Tibial nerve (tissue), 4 donors: Measurements from ENCODE around the gene BTLA. TPM values are rescaled to one million over a fixed set of nuclear protein-coding genes. Genes with fewer than 3 reads are reported as not detected.

Experiments used
- DNase-seq, 2 donors: peaks; one replicate each; pipeline ENCODE4 v3.0.0-alpha.2; 2019; ENCODE audit warnings: low spot score in 2 of 2
- H3K27ac ChIP-seq, 4 donors: fragments of 200-600 bp; sonication (generic) in 3 of 4; one replicate each; pipeline ENCODE4 v1.5.1; 2017 to 2019; ENCODE audit warnings: mild to moderate bottlenecking in 1 of 4
- H3K27me3 ChIP-seq, 2 donors: fragments of 200-600 bp; sonication (generic) in 1 of 2; one replicate each; pipeline versions ENCODE4 v1.5.1 to v1.6.0; 2017 to 2019
- H3K36me3 ChIP-seq, 3 donors: fragments of 200-600 bp; sonication (generic); one replicate each; pipeline ENCODE4 v1.5.1; 2018 to 2019
- H3K4me1 ChIP-seq, 4 donors: fragments of 200-600 bp; sonication (generic) in 3 of 4; one replicate each; pipeline ENCODE4 v1.5.1; 2017 to 2019
- H3K4me3 ChIP-seq, 4 donors: fragments of 200-600 bp; sonication (generic) in 3 of 4; one replicate each; pipeline ENCODE4 v1.5.1; 2017 to 2019; ENCODE audit warnings: mild to moderate bottlenecking in 1 of 4, moderate library complexity in 1 of 4
- H3K9me3 ChIP-seq, 4 donors: fragments of 200-600 bp; sonication (generic) in 3 of 4; one replicate each; pipeline ENCODE4 v1.5.1; 2017 to 2019
- EP300 ChIP-seq, 2 donors: sonication (generic); formaldehyde crosslinking; IDR thresholded peaks; one replicate each; pipeline ENCODE4 v1.6.1; 2017; ENCODE audit warnings: antibody characterized with exemption in 2 of 2, mild to moderate bottlenecking in 1 of 2
- POLR2A ChIP-seq, 2 donors: fragments of 450-650 bp; IDR thresholded peaks; one replicate each; pipeline ENCODE4 v1.6.1; 2017; ENCODE audit warnings: antibody characterized with exemption in 2 of 2, mild to moderate bottlenecking in 2 of 2, moderate library complexity in 2 of 2
- WGBS, 2 donors: methylation state at CpG; one replicate each; pipeline ENCODE4 v1.1.5; 2018; 5-methylcytosine and 5-hydroxymethylcytosine counted together
- total RNA-seq, 4 donors: library from RNA; depleted of rRNA; stranded (reverse); fragments of >200 nt; gene quantifications; one replicate each; pipeline ENCODE4 v1.1.0, GENCODE V29; 2016
- TF ChIP-seq, protein P1 (sequence below), 5 experiments: fragments of 200-600 bp in 3 of 5; fragments of 450-650 bp in 2 of 5; sonication (generic) in 3 of 5; IDR thresholded peaks; one replicate each; pipeline ENCODE4 v1.5.1; 2016 to 2019; ENCODE audit warnings: antibody characterized with exemption in 5 of 5, mild to moderate bottlenecking in 3 of 5, moderate library complexity in 2 of 5

BTLA gene
- total RNA-seq, 4 donors from 2014 or later: 0.98 to 5.4 TPM; not detected in 2

DNA sequence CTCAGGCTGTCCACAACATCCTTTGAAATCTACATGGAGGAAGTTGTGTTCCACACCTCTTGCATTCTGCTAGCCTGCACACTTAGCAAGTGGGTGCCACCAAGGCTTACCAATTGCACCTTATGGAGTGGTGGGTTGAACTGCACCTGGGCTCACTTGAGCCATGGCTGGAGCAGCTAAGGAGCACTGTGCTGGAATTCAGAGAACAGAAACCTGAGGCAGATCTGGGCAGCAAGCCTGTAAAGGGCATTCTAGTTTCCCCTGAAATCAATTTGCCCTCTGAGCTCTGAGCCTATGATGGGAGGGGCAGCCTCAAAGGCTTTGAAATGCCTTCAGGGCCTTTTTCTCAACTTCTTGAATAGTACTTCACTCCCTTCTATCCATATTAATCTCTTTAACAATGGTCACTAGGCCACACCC, 18.0 kb downstream of the BTLA start:
- DNase-seq: no peak
- peaks cover 0 to 5% (median 0%) of the 10 kb centered on the region in 4 donors for H3K4me1 ChIP-seq
- H3K27ac ChIP-seq: no peak overlapping the region
- H3K36me3 ChIP-seq: no peaks in the 10 kb centered on the region
- H3K27me3 ChIP-seq: no peaks in the 10 kb centered on the region
- no peak overlapping the region for H3K4me3 ChIP-seq
- H3K9me3 ChIP-seq: no peaks in the 10 kb centered on the region
- TF ChIP-seq, protein P1, sequence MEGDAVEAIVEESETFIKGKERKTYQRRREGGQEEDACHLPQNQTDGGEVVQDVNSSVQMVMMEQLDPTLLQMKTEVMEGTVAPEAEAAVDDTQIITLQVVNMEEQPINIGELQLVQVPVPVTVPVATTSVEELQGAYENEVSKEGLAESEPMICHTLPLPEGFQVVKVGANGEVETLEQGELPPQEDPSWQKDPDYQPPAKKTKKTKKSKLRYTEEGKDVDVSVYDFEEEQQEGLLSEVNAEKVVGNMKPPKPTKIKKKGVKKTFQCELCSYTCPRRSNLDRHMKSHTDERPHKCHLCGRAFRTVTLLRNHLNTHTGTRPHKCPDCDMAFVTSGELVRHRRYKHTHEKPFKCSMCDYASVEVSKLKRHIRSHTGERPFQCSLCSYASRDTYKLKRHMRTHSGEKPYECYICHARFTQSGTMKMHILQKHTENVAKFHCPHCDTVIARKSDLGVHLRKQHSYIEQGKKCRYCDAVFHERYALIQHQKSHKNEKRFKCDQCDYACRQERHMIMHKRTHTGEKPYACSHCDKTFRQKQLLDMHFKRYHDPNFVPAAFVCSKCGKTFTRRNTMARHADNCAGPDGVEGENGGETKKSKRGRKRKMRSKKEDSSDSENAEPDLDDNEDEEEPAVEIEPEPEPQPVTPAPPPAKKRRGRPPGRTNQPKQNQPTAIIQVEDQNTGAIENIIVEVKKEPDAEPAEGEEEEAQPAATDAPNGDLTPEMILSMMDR (IDR thresholded peaks at IDR 0.05): no peak
- TF ChIP-seq POLR2A (IDR thresholded peaks at IDR 0.05): no peak
- no peak for TF ChIP-seq EP300 (IDR thresholded peaks at IDR 0.05)

DNA sequence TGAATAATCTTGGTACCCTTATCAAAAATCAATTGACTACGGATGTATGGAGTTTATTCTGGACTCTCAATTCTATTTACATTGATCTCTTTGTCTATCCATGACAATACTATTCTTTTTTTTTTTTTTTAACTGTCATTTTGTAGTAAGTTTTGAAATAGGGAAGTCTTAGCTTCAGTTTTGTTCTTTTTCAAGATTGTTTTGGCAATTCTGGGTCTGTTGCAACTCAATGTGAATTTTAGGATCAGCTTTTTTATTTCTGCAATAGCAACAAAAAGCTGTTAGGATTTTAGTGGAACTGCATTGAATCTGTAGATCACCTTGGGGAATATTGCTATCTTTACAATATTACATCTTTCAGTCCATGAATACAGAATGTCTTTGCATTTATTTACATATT, 21.4 kb downstream of the BTLA start:
- TF ChIP-seq POLR2A (IDR thresholded peaks at IDR 0.05) (no peak), EP300 (IDR thresholded peaks at IDR 0.05) (no peak)
- TF ChIP-seq, protein P1 (IDR thresholded peaks at IDR 0.05): no peak
- no peaks in the 10 kb centered on the region for H3K9me3 ChIP-seq
- H3K27me3 ChIP-seq: no peaks in the 10 kb centered on the region
- H3K36me3 ChIP-seq: no peaks in the 10 kb centered on the region
- no peak for DNase-seq
- peaks cover 0 to 5% (median 0%) of the 10 kb centered on the region in 4 donors for H3K4me1 ChIP-seq
- no peak overlapping the region for H3K27ac ChIP-seq
- no peak overlapping the region for H3K4me3 ChIP-seq
- WGBS, 2 donors: 83% methylated on average over 1 of the region's 1 CpG

DNA sequence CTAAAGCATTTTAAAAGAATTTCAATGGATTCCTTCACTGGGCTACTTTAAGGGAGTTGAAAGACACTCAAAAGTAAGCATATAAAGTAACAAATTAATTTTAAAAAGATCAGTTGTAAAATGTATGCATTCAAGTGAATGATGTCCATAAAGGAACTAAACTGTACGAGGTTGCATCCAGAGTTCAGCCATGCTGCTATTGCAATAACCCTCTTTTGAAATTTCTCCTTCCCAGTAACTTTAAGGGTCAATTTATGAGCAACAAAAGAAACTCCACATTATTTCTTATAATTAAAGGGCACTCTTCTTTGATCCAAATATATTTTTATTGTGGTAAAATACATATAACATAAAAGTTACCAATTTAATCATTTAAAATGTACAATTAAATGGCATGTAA, 22.9 kb downstream of the BTLA start:
- no peaks in the 10 kb centered on the region for H3K9me3 ChIP-seq
- no peak for DNase-seq
- WGBS, 2 donors: 79 to 84% methylated on average over 1 of the region's 1 CpG
- no peaks in the 10 kb centered on the region for H3K27me3 ChIP-seq
- H3K27ac ChIP-seq: no peak overlapping the region
- no peak for TF ChIP-seq EP300 (IDR thresholded peaks at IDR 0.05)
- TF ChIP-seq, protein P1 (IDR thresholded peaks at IDR 0.05): no peak
- no peak overlapping the region for H3K4me3 ChIP-seq
- H3K36me3 ChIP-seq: no peaks in the 10 kb centered on the region
- H3K4me1 ChIP-seq: no peaks in the 10 kb centered on the region

DNA sequence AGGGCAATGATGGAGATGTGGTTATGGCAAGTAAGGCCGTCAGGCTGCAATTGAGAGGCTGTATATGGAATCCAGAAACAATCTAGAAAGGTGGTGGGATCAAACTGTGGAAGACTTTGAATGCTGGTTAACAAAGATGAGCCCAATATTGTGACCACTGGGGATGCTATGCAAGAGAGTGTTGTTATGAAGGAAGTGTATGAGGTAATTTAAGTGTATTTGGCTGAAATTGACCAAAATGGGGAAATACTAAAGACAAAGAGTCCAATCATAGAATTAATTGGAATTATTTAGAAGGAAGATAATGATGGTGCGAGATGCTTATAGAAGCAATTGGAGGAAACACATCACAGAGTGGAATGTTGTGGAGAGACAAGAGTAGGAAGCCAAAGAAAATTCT, 24.5 kb downstream of the BTLA start:
- H3K27ac ChIP-seq: no peak overlapping the region
- H3K4me3 ChIP-seq: no peak overlapping the region
- H3K36me3 ChIP-seq: no peaks in the 10 kb centered on the region
- H3K9me3 ChIP-seq: no peaks in the 10 kb centered on the region
- WGBS, 2 donors: 87 to 92% methylated on average over 2 of the region's 2 CpGs
- TF ChIP-seq, protein P1 (IDR thresholded peaks at IDR 0.05): no peak
- TF ChIP-seq POLR2A (IDR thresholded peaks at IDR 0.05) (no peak), EP300 (IDR thresholded peaks at IDR 0.05) (no peak)
- DNase-seq: no peak
- no peaks in the 10 kb centered on the region for H3K4me1 ChIP-seq
- no peaks in the 10 kb centered on the region for H3K27me3 ChIP-seq

DNA sequence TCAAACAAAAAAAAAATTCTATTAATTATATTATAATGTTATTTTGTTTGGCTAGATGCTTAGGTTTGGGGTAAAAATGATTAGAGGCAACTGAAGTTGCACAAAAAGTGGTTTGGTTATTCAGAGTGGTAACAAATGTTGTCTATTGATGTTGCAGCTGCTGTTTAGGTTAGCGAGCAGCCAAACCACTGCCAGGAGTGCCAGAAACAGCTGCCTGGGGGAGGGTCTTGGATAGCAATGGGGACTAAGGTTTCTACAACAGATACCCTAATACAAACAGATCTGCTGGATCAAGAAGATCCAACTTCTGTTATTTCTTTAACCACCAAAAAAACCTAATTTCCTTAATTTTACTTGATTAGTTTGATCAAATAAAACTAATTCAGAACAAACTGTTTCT, 26.6 kb downstream of the BTLA start:
- DNase-seq: no peak
- Histone ChIP-seq H3K27ac (no peak overlapping the region), H3K9me3 (no peaks in the 10 kb centered on the region), H3K4me3 (no peak overlapping the region), H3K36me3 (no peaks in the 10 kb centered on the region), H3K27me3 (no peaks in the 10 kb centered on the region), H3K4me1 (no peaks in the 10 kb centered on the region)
- no peak for TF ChIP-seq EP300 (IDR thresholded peaks at IDR 0.05)
- TF ChIP-seq POLR2A (IDR thresholded peaks at IDR 0.05): no peak
- TF ChIP-seq, protein P1 (IDR thresholded peaks at IDR 0.05): no peak
- 59 to 88% methylated on average over 1 of the region's 1 CpG for WGBS, 2 donors
